ENCODE results near the gene THEMIS2. TPM values are rescaled to one million over a fixed set of nuclear protein-coding genes. Genes with fewer than 3 reads are reported as not detected.

Gene THEMIS2
- total RNA-seq, 3 donors from 2014 or later: 3.8 to 17.7 (median 15.6) TPM

GRCh38 chr1:27934818-27935549 is 62.6 kb downstream of the THEMIS2 start, which contains the start of gene SMPDL3B:
Gene SMPDL3B (plus strand): TSS chr1:27935000. CDS start chr1:27935184, 184 bp downstream.
- DNase-seq: peak; percentile 69 to 83 (median 82)
- Histone ChIP-seq H3K4me3 (peak within 1 kb of the TSS; percentile 9), H3K36me3 (ENCODE audit: low read depth) (no peaks in the 10 kb centered on the region), H3K9me3 (no peaks in the 10 kb centered on the region), H3K4me1 (ENCODE audit: low read depth) (peaks cover 4% of the 10 kb centered on the region)
- peak; percentile 18 for TF ChIP-seq CTCF (IDR thresholded peaks at IDR 0.05)
- intact Hi-C loops (cut with DNase I, micrococcal nuclease): no loop called here
- peak; percentile 97 for ATAC-seq

GRCh38 chr1:27935721-27936120 is 63.4 kb downstream of the THEMIS2 start:
- no peaks in the 10 kb centered on the region for H3K36me3 ChIP-seq (ENCODE audit: low read depth)
- peaks cover 4% of the 10 kb centered on the region for H3K4me1 ChIP-seq (ENCODE audit: low read depth)
- DNase-seq: peak in 2 of 3 donors; percentile 44 to 45
- intact Hi-C loops (cut with DNase I, micrococcal nuclease): no loop called here
- no peak for TF ChIP-seq CTCF (IDR thresholded peaks at IDR 0.05)
- no peak overlapping the region for H3K4me3 ChIP-seq
- no peaks in the 10 kb centered on the region for H3K9me3 ChIP-seq
- peak; percentile 18 for ATAC-seq

Other genes with a start within 250 kb of the THEMIS2 start
- gene FGR, start 237.4 kb upstream of the THEMIS2 start, total RNA-seq: 1 to 10 TPM; 2.3 to 5.7 (median 5.3) TPM
- 10 to 100 TPM in 2 of 3 donors, 1 to 10 TPM in 1; 8.3 to 51.4 (median 45.4) TPM for gene IFI6, start 200.4 kb upstream of the THEMIS2 start, total RNA-seq
- 10 to 100 TPM; 10.6 to 17.5 (median 14.0) TPM for gene FAM76A, start 146.6 kb upstream of the THEMIS2 start, total RNA-seq
- 10 to 100 TPM; 58.1 to 64.9 (median 61.8) TPM for gene STX12, start 99.3 kb upstream of the THEMIS2 start, total RNA-seq
- gene PPP1R8, start 41.8 kb upstream of the THEMIS2 start, total RNA-seq: 10 to 100 TPM; 29.1 to 33.7 (median 31.0) TPM
- 10 to 100 TPM; 14.2 to 20.6 (median 19.2) TPM for gene RPA2, start 42.0 kb downstream of the THEMIS2 start, total RNA-seq
- gene SMPDL3B, start 62.5 kb downstream of the THEMIS2 start, total RNA-seq: 10 to 100 TPM; 17.3 to 45.4 (median 30.9) TPM
- gene XKR8, start 87.4 kb downstream of the THEMIS2 start, total RNA-seq: 1 to 10 TPM; 8.2 to 9.8 (median 9.1) TPM
- 10 to 100 TPM; 19.2 to 22.8 (median 19.9) TPM for gene EYA3, start 216.1 kb downstream of the THEMIS2 start, total RNA-seq

Measured in mucosa of descending colon (tissue), 3 donors.